Measurements from ENCODE around the gene BORCS6. TPM values are rescaled to one million over a fixed set of nuclear protein-coding genes. Genes with fewer than 3 reads are reported as not detected.
A peak's percentile ranks its signal among the peaks of the same experiment; 100 is the strongest.

The BORCS6 gene
- total RNA-seq, result 1 to 10 TPM; 4.7 to 7.0 TPM

DNA sequence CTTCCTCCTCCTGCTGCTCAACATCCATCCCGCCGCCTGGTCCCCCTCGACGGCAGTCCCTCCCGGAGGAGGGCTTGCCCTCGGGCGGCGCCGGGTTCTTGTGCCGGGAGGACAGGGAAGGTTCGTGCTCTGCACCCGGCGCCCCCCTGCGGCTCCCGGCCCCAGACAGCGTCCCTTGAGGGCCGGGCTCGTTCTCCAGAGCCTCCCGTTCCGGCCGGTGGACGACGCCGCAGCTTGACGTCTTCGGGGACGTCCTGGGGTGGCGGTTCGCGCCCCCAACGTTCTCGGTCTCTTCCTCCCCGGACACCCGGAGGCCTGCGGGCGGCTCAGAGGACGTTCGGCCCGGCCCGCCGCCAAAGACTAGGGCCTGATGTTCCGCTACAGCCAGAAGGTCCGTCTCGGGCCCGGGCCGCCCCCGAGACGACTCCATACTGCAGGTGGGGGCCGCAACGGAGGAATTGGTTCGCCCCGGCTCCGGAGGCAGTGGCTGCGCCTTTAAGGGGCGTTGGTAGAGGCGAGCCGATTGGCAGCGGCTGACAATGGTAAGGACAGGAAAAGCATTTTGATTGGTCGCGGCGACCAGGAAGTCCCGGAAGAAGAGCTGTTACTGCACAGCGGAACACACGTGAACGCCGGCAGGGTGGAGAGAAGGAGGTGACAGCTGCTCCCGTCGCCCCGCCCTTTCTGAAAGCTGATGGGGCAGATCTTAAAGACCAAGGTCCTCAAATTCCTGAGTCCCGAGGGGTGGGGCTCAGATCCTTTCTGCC is at the start of gene BORCS6:
Gene BORCS6 (minus strand): TSS at position 470 of the 767 bp plus-strand sequence. CDS start 40 bp downstream, at position 430.
- peak within 1 kb of the TSS; percentile 77 for H3K27ac Mint-ChIP-seq
- H3K36me3 Mint-ChIP-seq (ENCODE audit: low read depth), result no peaks in the 10 kb centered on the region
- H3K4me1 Mint-ChIP-seq, result peaks cover 5% of the 10 kb centered on the region
- no peak within 1 kb of the TSS for H3K4me3 Mint-ChIP-seq
- ATAC-seq (replicated peaks), result peak; percentile 70
- H3K9me3 Mint-ChIP-seq, result no peaks in the 10 kb centered on the region
- H3K27me3 Mint-ChIP-seq, result no peaks in the 10 kb centered on the region

- Mint-ChIP-seq H3K9me3 (no peaks in the 10 kb centered on the region), H3K36me3 (ENCODE audit: low read depth) (peaks cover 100% of the 10 kb centered on the region), H3K4me1 (peaks cover 4% of the 10 kb centered on the region), H3K4me3 (no peak overlapping the region), H3K27ac (no peak overlapping the region), H3K27me3 (no peaks in the 10 kb centered on the region)
- no peak for ATAC-seq (replicated peaks)
These were observed 47.9 kb upstream of the BORCS6 start for GRCh38 chr17:8237886-8238285.

DNA sequence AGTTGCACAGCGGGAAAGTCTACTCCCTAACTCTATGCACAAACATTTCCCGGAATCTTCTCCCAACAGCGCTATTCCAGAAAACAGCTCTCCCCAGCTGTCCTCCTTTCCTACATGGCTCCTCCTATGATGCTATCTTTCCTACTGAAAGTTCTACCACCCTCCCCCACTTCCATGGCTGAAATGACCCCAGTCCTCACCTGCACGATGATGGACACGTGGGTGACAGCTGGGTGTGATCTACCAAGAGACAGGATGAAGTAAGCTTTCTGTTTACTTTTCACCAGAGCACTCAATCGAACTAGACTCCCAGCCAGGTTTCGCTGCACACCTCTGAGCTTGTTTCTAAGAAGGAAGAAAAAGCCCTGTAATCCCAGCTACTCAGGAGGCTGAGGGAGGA is 47.2 kb upstream of the BORCS6 start:
- H3K9me3 Mint-ChIP-seq, result no peaks in the 10 kb centered on the region
- H3K27me3 Mint-ChIP-seq, result no peaks in the 10 kb centered on the region
- ATAC-seq (replicated peaks), result no peak
- H3K27ac Mint-ChIP-seq, result no peak overlapping the region
- H3K4me3 Mint-ChIP-seq, result no peak overlapping the region
- H3K36me3 Mint-ChIP-seq (ENCODE audit: low read depth), result peaks cover 100% of the 10 kb centered on the region
- peaks cover 4% of the 10 kb centered on the region for H3K4me1 Mint-ChIP-seq

DNA sequence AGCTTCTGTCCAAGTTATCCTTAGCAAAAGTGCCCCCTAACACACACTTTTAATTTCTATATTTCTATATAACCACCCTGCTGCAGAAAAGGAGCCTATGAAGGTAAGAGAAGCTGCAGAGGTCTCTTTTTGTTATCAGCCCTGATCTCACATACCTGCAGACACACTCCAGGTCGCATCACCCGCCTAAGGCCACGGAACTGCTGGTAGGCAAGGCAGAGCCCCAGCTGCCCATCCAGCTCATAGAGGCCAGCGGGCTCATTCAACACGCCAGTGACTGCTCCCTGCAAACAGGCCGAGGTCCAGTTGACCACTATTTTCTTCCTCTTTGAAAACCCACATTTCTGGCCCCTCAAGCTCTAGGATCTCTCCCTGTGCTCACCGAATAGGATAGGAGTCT is 45.7 kb upstream of the BORCS6 start:
- peaks cover 100% of the 10 kb centered on the region for H3K36me3 Mint-ChIP-seq (ENCODE audit: low read depth)
- H3K4me3 Mint-ChIP-seq, result no peak overlapping the region
- peaks cover 4% of the 10 kb centered on the region for H3K4me1 Mint-ChIP-seq
- ATAC-seq (replicated peaks), result no peak
- H3K27ac Mint-ChIP-seq, result peak overlapping the region; percentile 30
- no peaks in the 10 kb centered on the region for H3K9me3 Mint-ChIP-seq
- no peaks in the 10 kb centered on the region for H3K27me3 Mint-ChIP-seq

DNA sequence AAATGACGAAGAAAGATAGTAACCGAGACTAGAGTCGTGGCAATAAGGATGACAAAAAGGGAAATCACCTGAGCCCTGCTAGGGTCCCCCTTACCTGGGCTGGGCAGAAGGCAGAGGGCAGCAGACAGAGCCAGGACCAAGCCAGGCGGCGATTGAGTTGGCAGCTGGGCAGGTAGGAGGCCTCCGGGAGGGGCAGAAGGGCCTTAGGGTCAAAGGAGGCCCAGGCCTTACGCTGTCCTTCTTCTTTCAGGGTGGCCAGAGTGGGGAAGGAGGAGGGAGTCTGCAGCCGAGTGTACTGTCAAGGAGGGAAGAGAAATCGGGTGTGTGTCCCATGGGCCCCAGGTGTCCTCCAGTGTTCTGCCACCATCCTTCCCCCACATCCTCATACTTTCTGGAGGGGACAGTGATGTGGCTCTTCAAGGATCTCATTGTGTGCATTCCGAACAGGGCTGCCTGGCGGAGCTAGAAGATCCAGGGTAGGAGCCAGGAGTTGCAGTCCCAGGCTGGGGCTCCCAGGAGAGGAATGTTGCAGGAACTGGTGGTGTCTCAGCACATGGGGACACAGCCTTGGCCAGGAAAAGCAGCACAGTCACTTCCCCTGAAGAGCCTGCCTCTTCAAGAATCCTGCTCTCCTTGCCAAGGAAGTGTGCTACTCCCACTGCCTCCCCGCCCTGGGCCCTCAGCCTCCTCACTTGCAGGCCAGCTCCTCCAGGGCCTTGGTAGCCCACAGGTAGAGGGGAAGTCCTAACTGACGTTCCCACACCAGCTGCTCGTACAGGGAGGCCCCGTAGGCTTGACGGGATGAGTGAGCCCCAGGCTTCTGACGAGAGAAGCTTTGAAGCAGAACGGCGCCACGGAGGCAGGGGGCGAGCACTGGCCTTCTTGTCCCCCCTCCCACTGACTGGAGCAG is 44.6 kb upstream of the BORCS6 start:
- ATAC-seq (replicated peaks), result no peak
- peaks cover 4% of the 10 kb centered on the region for H3K4me1 Mint-ChIP-seq
- H3K27me3 Mint-ChIP-seq, result no peaks in the 10 kb centered on the region
- H3K27ac Mint-ChIP-seq, result no peak overlapping the region
- H3K36me3 Mint-ChIP-seq (ENCODE audit: low read depth), result peaks cover 100% of the 10 kb centered on the region
- H3K9me3 Mint-ChIP-seq, result no peaks in the 10 kb centered on the region
- no peak overlapping the region for H3K4me3 Mint-ChIP-seq

DNA sequence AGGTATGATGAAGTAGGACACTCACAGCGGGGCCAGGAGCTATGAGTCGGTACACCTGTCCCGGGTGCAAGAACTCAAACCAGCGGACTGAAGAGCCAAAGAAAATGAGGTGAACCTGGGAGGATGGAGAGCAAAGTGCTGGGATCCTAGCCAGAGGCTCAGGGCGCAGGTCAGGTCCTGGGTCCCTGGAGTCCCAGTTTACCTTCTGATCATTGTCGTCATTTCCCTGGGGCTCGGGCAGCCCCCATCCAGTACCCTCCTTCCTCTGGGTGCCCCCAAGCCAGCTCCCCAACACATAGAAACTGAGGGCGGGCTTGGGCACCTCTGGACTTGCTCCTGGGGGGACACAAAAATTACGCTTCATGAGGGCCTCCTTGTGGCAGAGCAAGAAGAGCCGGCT is 41.7 kb upstream of the BORCS6 start:
- ATAC-seq (replicated peaks), result no peak
- H3K36me3 Mint-ChIP-seq (ENCODE audit: low read depth), result peaks cover 100% of the 10 kb centered on the region
- no peak overlapping the region for H3K27ac Mint-ChIP-seq
- no peak overlapping the region for H3K4me3 Mint-ChIP-seq
- H3K27me3 Mint-ChIP-seq, result no peaks in the 10 kb centered on the region
- peaks cover 12% of the 10 kb centered on the region for H3K4me1 Mint-ChIP-seq
- no peaks in the 10 kb centered on the region for H3K9me3 Mint-ChIP-seq

DNA sequence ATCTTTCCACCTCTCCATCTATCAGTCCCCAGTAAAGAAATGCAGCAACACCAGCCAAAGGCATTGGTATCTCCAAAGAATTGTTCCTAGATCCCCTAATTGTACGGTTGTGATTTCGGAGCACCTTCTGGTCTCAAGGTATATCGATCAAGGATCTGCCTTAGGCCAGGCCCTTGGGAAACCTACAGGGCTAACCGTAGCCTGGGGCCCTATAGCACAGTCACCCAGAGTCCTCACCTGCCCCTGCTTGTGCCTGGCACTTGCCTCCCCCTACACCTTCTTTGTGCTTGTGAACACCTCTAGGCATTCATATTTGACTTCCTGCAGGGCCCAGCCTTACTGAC is 37.2 kb upstream of the BORCS6 start:
- peaks cover 3% of the 10 kb centered on the region for H3K9me3 Mint-ChIP-seq
- H3K4me3 Mint-ChIP-seq, result peak overlapping the region; percentile 64
- peak overlapping the region; percentile 93 for H3K27ac Mint-ChIP-seq
- H3K36me3 Mint-ChIP-seq (ENCODE audit: low read depth), result peaks cover 75% of the 10 kb centered on the region
- peaks cover 23% of the 10 kb centered on the region for H3K4me1 Mint-ChIP-seq
- ATAC-seq (replicated peaks), result no peak
- no peaks in the 10 kb centered on the region for H3K27me3 Mint-ChIP-seq

GRCh38 chr17:8226536-8227237 is 36.7 kb upstream of the BORCS6 start:
- Mint-ChIP-seq H3K4me1 (peaks cover 25% of the 10 kb centered on the region), H3K36me3 (ENCODE audit: low read depth) (peaks cover 75% of the 10 kb centered on the region), H3K27me3 (no peaks in the 10 kb centered on the region), H3K9me3 (peaks cover 3% of the 10 kb centered on the region), H3K27ac (peak overlapping the region; percentile 93), H3K4me3 (peak overlapping the region; percentile 64)
- ATAC-seq (replicated peaks), result no peak

DNA sequence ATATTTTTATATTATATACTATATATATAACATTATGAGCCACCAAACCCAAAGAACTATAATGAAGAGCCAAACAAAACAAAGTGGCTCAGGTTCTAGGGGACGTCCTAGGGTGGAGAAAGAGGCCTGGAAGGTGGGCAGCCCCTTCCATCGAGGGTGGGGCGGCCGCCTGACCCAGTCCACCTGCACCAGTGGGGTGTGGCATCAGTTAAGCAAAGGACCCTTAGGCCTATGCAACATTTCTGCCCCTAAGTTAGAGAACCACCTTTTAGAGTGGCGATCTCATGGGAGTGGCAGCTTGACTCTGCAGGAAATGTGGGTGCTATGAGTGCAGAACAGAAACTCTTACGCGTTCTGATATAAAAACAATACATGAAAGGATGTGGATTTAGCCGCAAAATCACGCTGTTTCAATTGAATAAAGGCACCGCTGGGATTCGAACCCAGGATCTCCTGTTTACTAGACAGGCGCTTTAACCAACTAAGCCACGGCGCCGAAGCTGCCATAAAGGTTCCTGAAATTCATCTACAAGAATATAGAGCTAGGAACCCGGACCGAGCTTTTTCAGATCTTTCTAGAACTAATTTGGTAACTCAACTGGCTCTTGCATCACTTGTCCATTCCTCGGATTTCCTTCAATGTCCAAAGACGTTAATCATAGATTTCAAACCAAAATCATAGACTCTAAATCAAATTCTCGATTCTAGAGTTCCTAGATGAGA is 36.0 kb upstream of the BORCS6 start:
- Mint-ChIP-seq H3K27ac (peak overlapping the region; percentile 93), H3K4me1 (peaks cover 29% of the 10 kb centered on the region), H3K36me3 (ENCODE audit: low read depth) (peaks cover 75% of the 10 kb centered on the region), H3K4me3 (peak overlapping the region; percentile 64), H3K9me3 (peaks cover 3% of the 10 kb centered on the region), H3K27me3 (no peaks in the 10 kb centered on the region)
- ATAC-seq (replicated peaks), result peak; percentile 4

- H3K9me3 Mint-ChIP-seq, result peaks cover 3% of the 10 kb centered on the region
- H3K27me3 Mint-ChIP-seq, result no peaks in the 10 kb centered on the region
- H3K4me1 Mint-ChIP-seq, result peaks cover 34% of the 10 kb centered on the region
- H3K27ac Mint-ChIP-seq, result peak overlapping the region; percentile 98
- peaks cover 73% of the 10 kb centered on the region for H3K36me3 Mint-ChIP-seq (ENCODE audit: low read depth)
- peak overlapping the region; percentile 85 for H3K4me3 Mint-ChIP-seq
- ATAC-seq (replicated peaks), result no peak
These were observed 35.2 kb upstream of the BORCS6 start for GRCh38 chr17:8224891-8225812.

DNA sequence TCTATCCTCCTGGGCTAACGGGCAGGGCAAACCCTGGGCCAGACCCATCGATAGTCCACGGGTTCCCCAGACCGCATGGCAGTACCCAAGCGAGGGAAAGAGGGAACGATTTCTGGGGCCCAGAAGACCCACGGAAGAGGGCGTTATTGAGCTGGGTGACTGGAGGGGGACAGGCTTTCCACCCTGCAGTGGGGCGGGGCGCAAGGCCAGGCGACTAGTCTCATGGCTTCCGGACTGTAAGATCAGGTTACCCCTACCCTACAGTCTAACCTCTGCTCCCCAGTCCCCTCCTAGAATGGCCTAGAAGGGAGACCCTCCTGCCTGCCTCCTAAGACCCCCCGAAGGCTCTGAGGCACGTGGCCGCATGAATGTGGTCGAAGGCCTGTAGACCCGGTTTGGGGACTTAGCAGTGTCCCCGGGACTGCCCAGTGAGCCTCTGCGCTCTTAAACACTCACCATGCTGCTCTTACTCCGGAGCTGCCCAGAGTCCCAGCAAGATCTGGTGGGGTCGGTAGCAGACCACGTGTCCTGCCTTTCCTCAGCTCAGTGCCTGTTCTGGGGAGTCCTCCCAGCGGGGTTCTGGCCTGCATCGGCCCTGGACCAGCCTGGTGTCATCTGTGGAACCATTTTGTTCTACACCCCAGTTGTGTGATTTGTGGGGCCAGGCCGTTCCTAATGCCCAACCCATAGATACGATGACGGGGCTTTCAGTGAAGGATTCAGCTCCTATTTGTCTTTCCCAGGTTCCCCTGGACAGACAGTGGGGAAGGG is 33.6 kb upstream of the BORCS6 start:
- Mint-ChIP-seq H3K27me3 (no peaks in the 10 kb centered on the region), H3K4me1 (peaks cover 38% of the 10 kb centered on the region), H3K4me3 (peak overlapping the region; percentile 85), H3K36me3 (ENCODE audit: low read depth) (peaks cover 57% of the 10 kb centered on the region), H3K27ac (peak overlapping the region; percentile 98), H3K9me3 (peaks cover 3% of the 10 kb centered on the region)
- no peak for ATAC-seq (replicated peaks)

DNA sequence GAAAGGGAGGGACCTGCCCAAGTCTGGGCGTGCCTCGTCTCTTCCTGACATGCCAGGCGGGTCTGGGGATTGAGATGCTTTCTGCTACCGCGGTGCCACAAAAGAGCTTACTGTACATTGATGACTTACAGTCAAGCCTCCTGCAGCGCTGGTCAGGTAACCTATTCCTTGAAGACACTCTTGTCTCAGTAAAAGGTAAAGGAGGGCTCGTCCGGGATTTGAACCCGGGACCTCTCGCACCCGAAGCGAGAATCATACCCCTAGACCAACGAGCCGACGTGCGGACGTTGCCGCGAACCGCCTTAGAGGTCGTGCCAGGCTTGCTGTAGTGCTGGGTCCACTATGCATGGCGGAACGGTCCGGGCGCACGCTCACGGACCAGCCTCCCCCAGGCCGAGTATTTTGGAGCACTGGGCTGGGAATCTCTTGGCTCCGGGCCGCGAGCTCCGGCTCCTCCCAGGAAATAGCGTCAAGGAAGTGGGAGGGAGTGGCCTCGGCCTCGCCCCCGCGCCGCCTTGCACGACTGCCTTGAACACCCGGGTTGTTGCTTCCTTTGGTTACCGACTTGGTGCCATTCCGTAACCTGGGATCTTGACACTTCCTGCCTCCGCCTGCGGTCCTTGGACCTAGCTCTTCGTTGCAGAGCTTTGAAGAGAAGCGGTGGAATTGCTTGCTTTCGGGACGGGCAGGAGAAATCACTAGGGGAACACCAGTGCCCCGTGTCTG is 32.8 kb upstream of the BORCS6 start:
- Mint-ChIP-seq H3K4me1 (peaks cover 37% of the 10 kb centered on the region), H3K4me3 (peak overlapping the region; percentile 85), H3K27ac (peak overlapping the region; percentile 98), H3K9me3 (peaks cover 3% of the 10 kb centered on the region), H3K36me3 (ENCODE audit: low read depth) (peaks cover 49% of the 10 kb centered on the region), H3K27me3 (no peaks in the 10 kb centered on the region)
- ATAC-seq (replicated peaks), result peak; percentile 47
